A549 treated with AZD9567 at 1 μM for 4 hours (cell line): ENCODE results near the gene NEO1. TPM values are rescaled to one million over a fixed set of nuclear protein-coding genes. Genes with fewer than 3 reads are reported as not detected.

Experiments used
- total RNA-seq: library from RNA; stranded (reverse); fragments of 200-300 nt; extraction: Qiagen RNA extraction; gene quantifications from 5 replicates; pipeline ENCODE4 v1.2.3, GENCODE V29; 2022; ENCODE audit not compliant: insufficient read depth

The NEO1 gene
- total RNA-seq = 31.1 to 34.6 TPM (median 32.2 TPM) in 5 replicates

DNA sequence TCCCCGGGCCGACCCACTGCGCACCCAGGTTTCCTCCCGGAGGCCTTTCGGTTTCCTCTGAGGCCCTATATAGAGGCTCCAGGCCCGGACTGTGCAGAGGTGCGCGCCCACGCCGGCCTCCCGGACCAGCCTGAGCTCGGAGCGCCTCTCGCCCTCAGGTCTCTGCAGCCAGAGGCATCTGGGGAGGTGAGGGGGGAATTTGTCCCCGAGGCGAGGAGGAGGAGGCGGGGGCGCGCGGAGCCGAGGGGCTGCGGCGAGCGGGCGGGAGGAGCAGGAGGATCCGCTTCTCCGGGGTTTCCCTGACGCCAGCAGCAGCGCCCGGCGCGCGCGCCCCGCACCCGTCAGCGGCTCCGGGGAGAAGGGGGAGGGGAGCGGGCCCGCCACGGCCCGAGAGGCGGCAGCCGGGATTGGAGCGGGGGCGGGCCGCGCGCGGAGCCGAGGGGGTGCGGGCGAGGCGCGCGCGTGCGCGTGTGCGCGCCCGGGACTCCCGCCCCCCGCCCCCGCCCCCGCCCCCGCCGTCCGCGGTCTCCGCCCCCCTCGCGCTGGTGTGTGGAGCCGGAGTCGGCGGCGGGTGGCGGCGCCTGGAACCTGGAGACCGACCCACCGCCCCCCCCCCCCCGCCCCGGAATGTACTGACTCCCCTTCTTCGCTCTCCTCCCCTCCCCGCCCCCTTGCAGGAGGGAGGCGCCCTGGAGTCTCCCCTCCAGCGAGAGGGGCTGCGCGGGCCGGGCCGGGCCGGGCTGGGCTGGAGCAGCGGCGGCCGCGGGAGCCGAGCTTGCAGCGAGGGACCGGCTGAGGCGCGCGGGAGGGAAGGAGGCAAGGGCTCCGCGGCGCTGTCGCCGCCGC lies at the start of gene NEO1:
TSS of gene NEO1 (plus strand) at position 657 of the 846 bp plus-strand sequence. CDS start 213 bp downstream, outside the sequence.

